Activated CD4-positive, alpha-beta T cell treated with anti-CD3 and anti-CD28 coated beads for 1 hour (primary cell): Measurements from ENCODE around the gene ATP8B1.
"Not testable (repeated sequence)": the region's sequence is repeated elsewhere in the genome, so short reads cannot be mapped to it uniquely, and the experiment has no call there.

Experiments
- DNase-seq: peaks from one replicate; pipeline ENCODE4 v3.0.0-alpha.2; 2020

Gene ATP8B1

GRCh38 chr18:57655740-57656139 is 147.4 kb downstream of the ATP8B1 start:
- no peak for DNase-seq

- no peak for DNase-seq
Observed at GRCh38 chr18:57651914-57652313, 151.2 kb downstream of the ATP8B1 start.

DNA sequence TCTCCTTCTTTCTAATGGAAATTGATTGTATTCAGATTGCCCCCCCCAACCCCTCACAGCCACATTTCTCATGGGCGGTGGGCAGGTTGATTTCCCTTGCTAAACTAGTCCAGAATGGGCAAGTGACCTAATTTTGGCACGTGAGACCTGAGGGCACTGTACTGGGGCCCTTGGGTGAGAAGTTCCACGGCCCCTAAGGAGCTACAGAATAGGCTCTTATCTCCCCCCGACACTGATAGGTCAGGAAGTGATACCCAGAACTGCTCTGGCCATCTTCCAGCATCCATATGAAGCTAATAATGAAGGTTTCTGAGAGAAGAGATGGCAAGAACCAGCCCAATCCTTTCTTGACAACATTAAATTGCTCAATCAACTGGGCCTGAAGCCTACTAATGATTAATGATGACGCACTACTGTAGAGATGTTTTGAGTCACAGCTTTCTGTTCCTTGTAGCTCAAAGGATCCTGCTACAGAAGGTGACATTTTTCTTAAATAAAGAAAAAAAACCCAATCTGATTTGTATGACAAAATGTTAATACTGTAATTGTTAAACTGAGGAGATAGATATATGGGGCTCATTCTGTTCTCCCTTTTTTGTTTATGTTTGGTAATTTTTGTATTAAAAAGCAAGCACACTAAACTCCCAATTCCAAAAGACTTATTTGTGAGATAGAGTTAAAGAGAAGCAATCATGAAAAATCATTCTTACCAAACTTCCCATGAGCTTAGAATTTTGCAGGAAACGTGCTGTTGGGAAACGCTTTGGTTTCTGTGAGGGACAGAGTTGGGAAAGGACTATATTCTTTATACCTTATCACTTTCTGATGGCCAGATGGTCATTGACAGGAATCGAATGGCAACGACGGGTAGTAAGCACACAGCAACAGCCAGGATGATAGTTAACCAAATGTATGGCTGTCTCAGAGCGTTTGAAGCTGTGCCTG is 153.3 kb downstream of the ATP8B1 start:
- no peak for DNase-seq

DNA sequence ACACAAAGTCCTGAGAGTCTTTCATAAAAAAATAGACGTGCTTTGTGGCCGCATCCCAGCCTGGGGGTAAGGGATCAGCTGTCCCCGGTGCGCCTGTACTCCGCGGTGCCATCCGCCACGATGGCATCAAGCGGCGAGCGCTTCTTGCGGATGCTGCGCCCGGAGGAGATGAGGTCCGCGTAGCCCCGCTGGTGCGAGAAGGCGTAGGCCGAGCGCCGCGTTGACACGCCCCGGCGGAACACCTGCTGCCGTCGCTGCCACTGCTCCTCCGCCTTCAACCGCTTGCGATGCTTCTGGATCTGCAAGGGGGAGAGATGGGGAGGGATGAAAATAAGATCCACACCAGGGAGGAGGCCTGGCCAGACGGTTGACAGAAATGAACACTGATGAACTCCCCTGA is 154.7 kb downstream of the ATP8B1 start:
- no peak for DNase-seq

DNA sequence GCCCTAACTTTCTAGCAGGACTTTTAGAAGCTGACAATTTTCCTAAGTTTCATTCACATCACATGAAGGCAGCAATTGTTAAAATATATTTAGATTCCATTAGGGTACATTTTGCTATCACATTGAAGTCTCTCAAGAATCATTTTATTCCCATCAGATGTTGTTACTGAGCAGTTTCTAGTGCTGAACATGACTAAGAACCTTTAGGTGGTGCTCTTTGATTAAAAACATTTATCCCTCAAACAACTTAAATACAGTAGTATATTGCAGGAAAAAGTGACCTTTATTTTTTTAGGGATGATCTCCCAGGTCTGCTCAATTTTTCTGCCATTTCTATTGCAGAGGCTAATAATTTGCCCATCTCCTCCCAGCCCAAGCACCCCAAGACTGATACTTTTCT is 158.6 kb downstream of the ATP8B1 start:
- no peak for DNase-seq

DNA sequence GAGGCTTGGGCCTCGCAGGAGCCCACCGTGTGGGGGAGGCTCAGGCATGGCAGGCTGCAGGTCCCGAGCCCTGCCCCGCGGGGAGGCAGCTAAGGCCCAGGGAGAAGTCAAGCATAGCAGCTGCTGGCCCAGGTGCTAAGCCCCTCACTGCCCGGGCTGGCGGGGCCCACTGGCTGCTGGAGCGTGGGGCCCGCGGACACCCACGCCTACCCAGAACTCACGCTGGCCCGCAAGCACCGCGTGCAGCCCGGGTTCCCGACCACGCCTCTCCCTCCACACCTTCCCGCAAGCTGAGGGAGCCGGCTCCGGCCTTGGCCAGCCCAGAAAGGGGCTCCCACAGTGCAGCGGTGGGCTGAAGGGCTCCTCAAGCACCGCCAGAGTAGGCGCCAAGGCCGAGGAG is 159.4 kb downstream of the ATP8B1 start:
- DNase-seq, result not testable (repeated sequence)

DNA sequence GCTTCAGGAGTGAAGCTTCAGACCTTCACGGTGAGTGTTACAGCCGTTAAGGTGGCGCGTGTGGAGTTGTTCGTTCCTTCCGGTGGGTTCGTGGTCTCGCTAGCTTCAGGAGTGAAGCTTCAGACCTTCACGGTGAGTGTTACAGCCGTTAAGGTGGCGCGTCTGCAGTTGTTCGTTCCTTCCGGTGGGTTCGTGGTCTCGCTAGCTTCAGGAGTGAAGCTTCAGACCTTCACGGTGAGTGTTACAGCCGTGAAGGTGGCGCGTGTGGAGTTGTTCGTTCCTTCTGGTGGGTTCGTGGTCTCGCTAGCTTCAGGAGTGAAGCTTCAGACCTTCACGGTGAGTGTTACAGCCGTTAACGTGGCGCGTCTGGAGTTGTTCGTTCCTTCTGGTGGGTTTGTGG is 160.7 kb downstream of the ATP8B1 start:
- DNase-seq, result not testable (repeated sequence)

DNA sequence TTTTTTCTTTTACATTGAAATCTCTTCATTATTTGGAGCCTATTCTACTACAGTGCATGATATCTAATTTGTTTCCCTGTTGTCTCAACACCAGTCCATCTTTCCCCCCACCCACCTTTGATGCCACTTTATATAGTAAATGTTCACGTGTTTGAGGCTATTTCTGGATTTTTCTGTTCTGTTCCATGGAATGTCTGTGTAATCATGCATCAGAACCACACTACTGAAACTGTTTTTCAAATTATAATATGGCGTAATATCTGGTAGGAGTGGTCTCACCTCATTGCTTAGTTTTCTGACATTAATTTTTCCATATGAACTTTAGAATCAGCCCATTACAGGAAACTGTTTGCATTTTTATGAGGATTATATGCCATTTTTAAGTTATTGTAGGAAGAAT is 162.4 kb downstream of the ATP8B1 start:
- DNase-seq, result no peak

GRCh38 chr18:57640236-57640635 is 162.9 kb downstream of the ATP8B1 start:
- no peak for DNase-seq

- no peak for DNase-seq
Observed at GRCh38 chr18:57635003-57635822, 167.9 kb downstream of the ATP8B1 start.

GRCh38 chr18:57631697-57632096 is 171.4 kb downstream of the ATP8B1 start:
- DNase-seq, result no peak

- DNase-seq, result no peak
Observed at GRCh38 chr18:57630754-57631595, 172.1 kb downstream of the ATP8B1 start.

- peak; percentile 90 for DNase-seq
Observed at GRCh38 chr18:57630002-57630753, 172.9 kb downstream of the ATP8B1 start.

- no peak for DNase-seq
Observed at GRCh38 chr18:57629422-57629821, 173.7 kb downstream of the ATP8B1 start.

- DNase-seq, result no peak
Observed at GRCh38 chr18:57627488-57627887, 175.6 kb downstream of the ATP8B1 start.

- no peak for DNase-seq
Observed at GRCh38 chr18:57624988-57625387, 178.1 kb downstream of the ATP8B1 start.

DNA sequence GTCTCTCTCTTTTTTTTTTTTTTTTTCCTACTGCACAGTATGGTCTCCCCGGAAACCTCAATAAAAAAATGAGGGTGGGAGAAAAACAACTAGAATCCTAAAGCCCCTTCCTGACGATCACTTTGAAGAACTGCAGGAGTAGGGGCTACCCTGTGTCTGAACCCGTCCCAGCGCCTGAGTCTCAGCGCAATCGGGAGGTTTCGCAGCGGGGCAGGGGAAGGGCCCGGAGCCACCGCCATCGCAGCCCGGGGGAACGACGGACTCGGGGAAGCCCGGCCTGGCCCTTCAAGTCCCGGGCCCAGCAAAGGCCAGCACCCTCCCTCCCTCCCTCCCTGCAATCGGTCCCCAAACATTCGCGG is 181.9 kb downstream of the ATP8B1 start:
- no peak for DNase-seq

DNA sequence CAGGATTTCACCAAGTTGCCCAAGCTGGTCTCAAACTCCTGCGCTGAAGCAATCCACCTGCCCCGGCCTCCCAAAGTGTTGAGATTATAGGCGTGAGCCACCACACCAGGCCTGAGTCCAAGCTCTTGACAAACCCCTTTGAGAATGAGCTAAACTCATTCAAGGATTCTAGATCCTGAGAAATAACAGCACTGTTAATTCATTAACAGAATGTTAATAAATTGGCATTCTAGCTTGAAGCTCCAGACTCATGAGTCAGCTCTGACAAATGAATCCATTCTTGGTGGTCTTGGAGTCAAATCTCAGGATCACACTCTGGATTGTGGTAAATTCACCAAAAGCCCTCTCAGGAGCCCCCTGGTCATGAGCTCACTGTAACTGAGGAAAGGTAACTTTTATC is 183.2 kb downstream of the ATP8B1 start:
- no peak for DNase-seq

DNA sequence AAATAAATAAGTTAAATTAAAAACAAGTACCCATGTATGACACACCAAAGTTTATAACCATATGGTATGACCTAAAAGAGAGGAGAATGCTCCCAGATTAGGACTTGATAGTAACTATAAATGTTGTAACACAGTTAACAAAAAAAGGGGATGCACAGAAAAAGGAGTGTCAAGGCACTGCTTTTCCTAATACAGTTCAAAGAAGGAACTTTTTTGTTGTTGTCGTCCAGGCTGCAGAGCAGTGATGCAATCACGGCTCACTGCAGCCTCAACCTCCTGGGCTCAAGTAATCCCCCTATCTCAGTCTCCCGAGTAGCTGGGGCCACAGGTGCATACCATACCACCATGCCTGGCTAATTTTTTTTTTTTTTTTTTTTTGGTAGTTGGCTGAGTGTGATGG is 184.2 kb downstream of the ATP8B1 start:
- DNase-seq, result no peak

DNA sequence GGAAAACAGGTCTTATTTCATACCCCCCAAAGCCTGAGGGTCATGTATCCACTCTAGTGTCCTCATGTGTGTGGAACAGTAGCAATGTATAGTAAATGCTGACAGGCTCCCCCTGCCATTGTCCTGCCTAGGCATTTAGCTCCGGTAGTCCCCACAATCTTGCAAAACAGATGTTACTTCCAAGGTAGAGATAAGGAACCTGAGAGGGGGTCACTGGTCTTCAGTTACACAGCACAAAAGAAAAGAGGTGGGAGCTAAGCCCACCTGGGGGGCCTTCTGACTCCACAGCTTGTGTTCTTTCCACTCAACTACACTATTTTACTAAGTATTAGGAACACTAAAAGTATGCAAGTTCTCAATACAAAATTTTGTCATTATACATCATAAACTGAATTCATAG is 199.2 kb downstream of the ATP8B1 start:
- DNase-seq, result no peak
